T-cell (primary cell): Measurements from ENCODE around the gene CPSF4L. TPM values are rescaled to one million over a fixed set of nuclear protein-coding genes. Genes with fewer than 3 reads are reported as not detected.
A peak's percentile ranks its signal among the peaks of the same experiment; 100 is the strongest.

Experiments
- ATAC-seq, 4 experiments: fragments of 200-7000 bp in 3 of 4; fragments of 150-1000 bp in 1 of 4; cut with Tn5 transposase; replicated peaks in 1 of 4; 1 replicate in 3 of 4; 2 replicates in 1 of 4; pipeline ENCODE4 v1.10.0; 2021; ENCODE audit warnings: moderate library complexity in 3 of 4, mild to moderate bottlenecking in 2 of 4, moderate number of reproducible peaks in 1 of 4
- CTCF ChIA-PET, 2 donors: fragments of 300-600 bp; sonication (Branson Sonifier 250); formaldehyde crosslinking; loops; one replicate each; lab custom pipeline; 2022; ENCODE audit warnings: antibody characterized with exemption in 2 of 2; lab: Charles Lee
- POLR2A ChIA-PET, 2 donors: fragments of 300-600 bp; sonication (Branson Sonifier 250); formaldehyde crosslinking; loops; one replicate each; lab custom pipeline; 2022; ENCODE audit warnings: antibody characterized with exemption in 2 of 2; lab: Charles Lee
- DNase-seq, 35 experiments: peaks; one replicate each; pipeline versions ENCODE4 v3.0.0 to v3.0.0-alpha.2; 2013 to 2023
- H3K27ac ChIP-seq: one replicate; pipeline ENCODE4 v1.5.1; 2013; ENCODE audit warnings: low read length
- H3K27me3 ChIP-seq, 2 experiments: replicated peaks in 1 of 2; 1 replicate in 1 of 2; 2 replicates in 1 of 2; pipeline versions ENCODE4 v1.6.1 to v1.7.0; 2013; ENCODE audit warnings: low read length in 1 of 2, mixed read lengths in 1 of 2; ENCODE audit not compliant: control insufficient read depth in 2 of 2, insufficient read depth in 2 of 2; ENCODE audit errors: extremely low read depth in 1 of 2
- H3K36me3 ChIP-seq, 2 donors: 1 replicate in 1 of 2; 2 replicates in 1 of 2; pipeline versions ENCODE4 v1.6.1 to v1.7.0; 2013; ENCODE audit warnings: low read length in 1 of 2; ENCODE audit not compliant: control insufficient read depth in 2 of 2, insufficient read depth in 1 of 2; ENCODE audit errors: extremely low read depth in 1 of 2
- H3K4me1 ChIP-seq, 2 experiments: 1 replicate in 1 of 2; 2 replicates in 1 of 2; pipeline versions ENCODE4 v1.6.1 to v1.7.0; 2013; ENCODE audit warnings: low read length in 2 of 2, mixed read lengths in 1 of 2; ENCODE audit not compliant: insufficient read depth in 2 of 2, control insufficient read depth in 1 of 2; ENCODE audit errors: extremely low read depth in 1 of 2
- H3K4me3 ChIP-seq, 2 donors: 1 replicate in 1 of 2; 2 replicates in 1 of 2; pipeline versions ENCODE4 v1.5.1 to v1.7.0; 2013; ENCODE audit warnings: mild to moderate bottlenecking in 2 of 2, low read length in 1 of 2, moderate library complexity in 1 of 2; ENCODE audit not compliant: control insufficient read depth in 1 of 2; ENCODE audit errors: extremely low read depth in 1 of 2
- H3K9me3 ChIP-seq: 2 replicates; pipeline ENCODE4 v1.7.0; 2013
- H3K27ac Mint-ChIP-seq, 2 donors: one replicate each; pipeline ENCODE4 v1.8.0; 2020 to 2021; ENCODE audit warnings: mild to moderate bottlenecking in 2 of 2, mixed read lengths in 2 of 2
- H3K27me3 Mint-ChIP-seq, 2 donors: one replicate each; pipeline ENCODE4 v1.8.0; 2021 to 2022; ENCODE audit warnings: mixed read lengths in 2 of 2
- H3K36me3 Mint-ChIP-seq: one replicate; pipeline ENCODE4 v1.8.0; 2021; ENCODE audit warnings: mixed read lengths
- H3K4me1 Mint-ChIP-seq, 3 donors: one replicate each; pipeline ENCODE4 v1.8.0; 2020 to 2022; ENCODE audit warnings: mixed read lengths in 3 of 3, mild to moderate bottlenecking in 1 of 3
- H3K4me3 Mint-ChIP-seq, 3 donors: one replicate each; pipeline ENCODE4 v1.8.0; 2020 to 2022; ENCODE audit warnings: mild to moderate bottlenecking in 3 of 3, mixed read lengths in 3 of 3, moderate library complexity in 3 of 3
- H3K9me3 Mint-ChIP-seq, 3 donors: one replicate each; pipeline ENCODE4 v1.8.0; 2020 to 2022; ENCODE audit warnings: mixed read lengths in 3 of 3
- WGBS: methylation state at CpG from one replicate; pipeline ENCODE4 v1.1.5; 2013; ENCODE audit warnings: missing lambda C conversion rate; ENCODE audit not compliant: insufficient coverage; 5-methylcytosine and 5-hydroxymethylcytosine counted together
- total RNA-seq, 35 experiments: library from RNA in 6 of 35; stranded (reverse) in 6 of 35; fragments of 120-200 nt in 1 of 35; gene quantifications; one replicate each; pipeline versions ENCODE4 v1.2.1 to v1.2.4 and lab custom pipeline; 2013 to 2026

The CPSF4L gene
- total RNA-seq, 5 donors from 2014 or later (not counting 1 experiment from before 2014, with no cell fraction given) = not detected

GRCh38 chr17:73208139-73208827 lies 53.4 kb downstream of the CPSF4L start:
- H3K27me3 ChIP-seq = no peaks in the 10 kb centered on the region
- CTCF ChIA-PET = interaction anchor here in 1 of 2 donors (0.5 kb wide), 1 partner anchor 484 kb away, joined by 3 read pairs; no protein-coding TSS in a partner anchor
- POLR2A ChIA-PET = interaction anchor here in 1 of 2 donors (0.7 kb wide), 1 partner anchor 9 kb away, joined by 3 read pairs; no protein-coding TSS in a partner anchor
- H3K9me3 Mint-ChIP-seq = no peaks in the 10 kb centered on the region
- H3K9me3 ChIP-seq = no peaks in the 10 kb centered on the region
- H3K4me3 ChIP-seq = no peak overlapping the region
- no peak for ATAC-seq
- peaks cover 50% of the 10 kb centered on the region for H3K36me3 Mint-ChIP-seq
- peak overlapping the region; percentile 10 to 53 for H3K27ac Mint-ChIP-seq
- peaks cover 11 to 34% of the 10 kb centered on the region in 2 experiments for H3K4me1 ChIP-seq
- H3K4me3 Mint-ChIP-seq = no peak overlapping the region
- H3K4me1 Mint-ChIP-seq = peaks cover 33 to 39% (median 34%) of the 10 kb centered on the region in 3 donors
- DNase-seq = no peak
- peaks cover 5 to 58% of the 10 kb centered on the region in 2 donors for H3K36me3 ChIP-seq
- 96% methylated on average over 15 of the region's 16 CpGs for WGBS
- H3K27me3 Mint-ChIP-seq = no peaks in the 10 kb centered on the region
- no peak overlapping the region for H3K27ac ChIP-seq

- no peak overlapping the region for H3K4me3 ChIP-seq
- CTCF ChIA-PET = interaction anchor here in 1 of 2 donors (0.5 kb wide), 1 partner anchor 19 kb away, joined by 3 read pairs; no protein-coding TSS in a partner anchor
- ATAC-seq = no peak
- no peak overlapping the region for H3K4me3 Mint-ChIP-seq
- no peak overlapping the region for H3K27ac ChIP-seq
- no peaks in the 10 kb centered on the region for H3K9me3 Mint-ChIP-seq
- peaks cover 16 to 83% of the 10 kb centered on the region in 2 donors for H3K36me3 ChIP-seq
- no peak for DNase-seq
- peaks cover 37% of the 10 kb centered on the region in 3 donors for H3K4me1 Mint-ChIP-seq
- H3K27me3 Mint-ChIP-seq = no peaks in the 10 kb centered on the region
- peaks cover 64% of the 10 kb centered on the region for H3K36me3 Mint-ChIP-seq
- peak overlapping the region; percentile 52 to 91 for H3K27ac Mint-ChIP-seq
- peaks cover 11 to 21% of the 10 kb centered on the region in 2 experiments for H3K4me1 ChIP-seq
- POLR2A ChIA-PET = no interaction called here
- H3K27me3 ChIP-seq = no peaks in the 10 kb centered on the region
- 96% methylated on average over 8 of the region's 10 CpGs for WGBS
- no peaks in the 10 kb centered on the region for H3K9me3 ChIP-seq
Observed at GRCh38 chr17:73205459-73205961, 56.2 kb downstream of the CPSF4L start.

GRCh38 chr17:73203788-73204479 lies 57.7 kb downstream of the CPSF4L start:
- peak overlapping the region in 2 of 3 donors; percentile 14 to 51 for H3K4me3 Mint-ChIP-seq
- peaks cover 73% of the 10 kb centered on the region for H3K36me3 Mint-ChIP-seq
- Histone ChIP-seq H3K4me1 (peaks cover 11 to 20% of the 10 kb centered on the region in 2 experiments), H3K27ac (peak overlapping the region; percentile 50), H3K9me3 (no peaks in the 10 kb centered on the region), H3K36me3 (peaks cover 16 to 86% of the 10 kb centered on the region in 2 donors), H3K4me3 (peak overlapping the region in 1 of 2 donors; percentile 3), H3K27me3 (no peaks in the 10 kb centered on the region)
- ATAC-seq (peak; percentile 46 to 78 (median 56)), DNase-seq (peak in 27 of 35 experiments; percentile 8 to 60 (median 27))
- 79% methylated on average over 3 of the region's 10 CpGs for WGBS
- CTCF ChIA-PET = interaction anchor here in 1 of 2 donors (0.8 kb wide), 1 partner anchor 23 kb away, joined by 3 read pairs; no protein-coding TSS in a partner anchor
- no peaks in the 10 kb centered on the region for H3K9me3 Mint-ChIP-seq
- peaks cover 29 to 37% (median 29%) of the 10 kb centered on the region in 3 donors for H3K4me1 Mint-ChIP-seq
- H3K27me3 Mint-ChIP-seq = no peaks in the 10 kb centered on the region
- H3K27ac Mint-ChIP-seq = peak overlapping the region; percentile 89 to 91
- POLR2A ChIA-PET = no interaction called here

- Mint-ChIP-seq H3K27ac (peak overlapping the region; percentile 89 to 91), H3K4me3 (peak overlapping the region in 2 of 3 donors; percentile 14 to 51), H3K9me3 (no peaks in the 10 kb centered on the region), H3K36me3 (peaks cover 74% of the 10 kb centered on the region), H3K27me3 (no peaks in the 10 kb centered on the region), H3K4me1 (peaks cover 29 to 36% (median 29%) of the 10 kb centered on the region in 3 donors)
- Histone ChIP-seq H3K4me1 (peaks cover 11 to 20% of the 10 kb centered on the region in 2 experiments), H3K27ac (peak overlapping the region; percentile 50), H3K9me3 (no peaks in the 10 kb centered on the region), H3K4me3 (no peak overlapping the region), H3K36me3 (peaks cover 16 to 86% of the 10 kb centered on the region in 2 donors), H3K27me3 (no peaks in the 10 kb centered on the region)
- ChIA-PET CTCF (interaction anchor here in 1 of 2 donors (0.6 kb wide), 1 partner anchor 113 kb away, joined by 15 read pairs; no protein-coding TSS in a partner anchor), POLR2A (no interaction called here)
- DNase-seq (peak in 2 of 35 experiments; percentile 5 to 37), ATAC-seq (peak; percentile 62 to 75 (median 65))
- 38% methylated on average over 6 of the region's 8 CpGs for WGBS
Observed at GRCh38 chr17:73203135-73203787, 58.4 kb downstream of the CPSF4L start.

GRCh38 chr17:73201215-73202069 lies 60.2 kb downstream of the CPSF4L start:
- no peaks in the 10 kb centered on the region for H3K9me3 ChIP-seq

More at GRCh38 chr17:73201215-73202069, 60.2 kb downstream of the CPSF4L start:
- ATAC-seq (no peak), DNase-seq (no peak)
- no peaks in the 10 kb centered on the region for H3K27me3 ChIP-seq
- H3K4me3 ChIP-seq = no peak overlapping the region
- peaks cover 20 to 87% of the 10 kb centered on the region in 2 donors for H3K36me3 ChIP-seq
- Mint-ChIP-seq H3K36me3 (peaks cover 77% of the 10 kb centered on the region), H3K4me3 (no peak overlapping the region), H3K9me3 (no peaks in the 10 kb centered on the region), H3K4me1 (peaks cover 31 to 47% (median 37%) of the 10 kb centered on the region in 3 donors), H3K27me3 (no peaks in the 10 kb centered on the region), H3K27ac (peak overlapping the region; percentile 49 to 72)
- no peak overlapping the region for H3K27ac ChIP-seq
- CTCF ChIA-PET = no interaction called here
- WGBS = 94% methylated on average over 15 of the region's 19 CpGs
- POLR2A ChIA-PET = no interaction called here
- peaks cover 11 to 20% of the 10 kb centered on the region in 2 experiments for H3K4me1 ChIP-seq
